ENCODE measurements around the gene APBB2. TPM values are rescaled to one million over a fixed set of nuclear protein-coding genes. Genes with fewer than 3 reads are reported as not detected.

Gene APBB2
- total RNA-seq, 1 experiment from 2014 or later, result 49.0 TPM

DNA sequence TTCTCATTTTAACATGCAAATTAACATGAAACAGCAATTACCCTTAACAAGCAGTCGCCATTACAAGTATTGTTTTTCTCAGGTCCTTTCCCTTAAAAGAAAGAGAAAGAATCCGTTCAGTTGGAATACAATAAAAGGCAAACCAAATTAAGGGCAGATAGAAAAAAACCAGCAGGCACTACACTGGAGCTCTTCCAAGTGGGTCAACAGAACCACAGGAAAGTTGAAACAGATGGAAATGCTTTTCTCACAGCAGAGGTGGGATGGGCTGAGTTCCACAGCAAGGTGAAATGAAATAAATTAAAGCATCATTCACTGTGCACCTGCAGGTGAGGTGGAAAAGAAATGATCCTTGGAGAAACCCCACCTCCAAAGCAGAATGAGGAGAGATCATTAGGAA is 102.6 kb downstream of the APBB2 start (continued):
- TF ChIP-seq, protein P1, sequence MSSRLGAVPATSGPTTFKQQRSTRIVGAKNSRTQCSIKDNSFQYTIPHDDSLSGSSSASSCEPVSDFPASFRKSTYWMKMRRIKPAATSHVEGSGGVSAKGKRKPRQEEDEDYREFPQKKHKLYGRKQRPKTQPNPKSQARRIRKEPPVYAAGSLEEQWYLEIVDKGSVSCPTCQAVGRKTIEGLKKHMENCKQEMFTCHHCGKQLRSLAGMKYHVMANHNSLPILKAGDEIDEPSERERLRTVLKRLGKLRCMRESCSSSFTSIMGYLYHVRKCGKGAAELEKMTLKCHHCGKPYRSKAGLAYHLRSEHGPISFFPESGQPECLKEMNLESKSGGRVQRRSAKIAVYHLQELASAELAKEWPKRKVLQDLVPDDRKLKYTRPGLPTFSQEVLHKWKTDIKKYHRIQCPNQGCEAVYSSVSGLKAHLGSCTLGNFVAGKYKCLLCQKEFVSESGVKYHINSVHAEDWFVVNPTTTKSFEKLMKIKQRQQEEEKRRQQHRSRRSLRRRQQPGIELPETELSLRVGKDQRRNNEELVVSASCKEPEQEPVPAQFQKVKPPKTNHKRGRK (CRISPR knock-in tag; IDR thresholded peaks at IDR 0.05; ENCODE audit: borderline replicate concordance), result no peak
- no peak for TF ChIP-seq ELF4 (CRISPR knock-in tag; IDR thresholded peaks at IDR 0.05; ENCODE audit: low read depth)
- TF ChIP-seq PREB (CRISPR knock-in tag; IDR thresholded peaks at IDR 0.05; ENCODE audit: borderline replicate concordance), result no peak
- TF ChIP-seq RELA (CRISPR knock-in tag; IDR thresholded peaks at IDR 0.05; ENCODE audit: borderline replicate concordance), result no peak
- TF ChIP-seq RORB (CRISPR knock-in tag; IDR thresholded peaks at IDR 0.05), result no peak
- no peak for TF ChIP-seq SP1 (CRISPR knock-in tag; conservative IDR thresholded peaks at IDR 0.05)
- TF ChIP-seq, protein P2, sequence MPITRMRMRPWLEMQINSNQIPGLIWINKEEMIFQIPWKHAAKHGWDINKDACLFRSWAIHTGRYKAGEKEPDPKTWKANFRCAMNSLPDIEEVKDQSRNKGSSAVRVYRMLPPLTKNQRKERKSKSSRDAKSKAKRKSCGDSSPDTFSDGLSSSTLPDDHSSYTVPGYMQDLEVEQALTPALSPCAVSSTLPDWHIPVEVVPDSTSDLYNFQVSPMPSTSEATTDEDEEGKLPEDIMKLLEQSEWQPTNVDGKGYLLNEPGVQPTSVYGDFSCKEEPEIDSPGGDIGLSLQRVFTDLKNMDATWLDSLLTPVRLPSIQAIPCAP (CRISPR knock-in tag; IDR thresholded peaks at IDR 0.05), result no peak
- no peak for TF ChIP-seq ZNF232 (CRISPR knock-in tag; IDR thresholded peaks at IDR 0.05)
- no peak for TF ChIP-seq PRDM15 (CRISPR knock-in tag; IDR thresholded peaks at IDR 0.05)
- no peak for TF ChIP-seq NFATC4 (CRISPR knock-in tag; IDR thresholded peaks at IDR 0.05)
- no peak for TF ChIP-seq GRHL2 (CRISPR knock-in tag; IDR thresholded peaks at IDR 0.05; ENCODE audit: insufficient replicate concordance, severe bottlenecking)
- TF ChIP-seq ZNF396 (CRISPR knock-in tag; IDR thresholded peaks at IDR 0.05; ENCODE audit: borderline replicate concordance), result no peak
- TF ChIP-seq NFE2L1 (CRISPR knock-in tag; IDR thresholded peaks at IDR 0.05), result no peak

DNA sequence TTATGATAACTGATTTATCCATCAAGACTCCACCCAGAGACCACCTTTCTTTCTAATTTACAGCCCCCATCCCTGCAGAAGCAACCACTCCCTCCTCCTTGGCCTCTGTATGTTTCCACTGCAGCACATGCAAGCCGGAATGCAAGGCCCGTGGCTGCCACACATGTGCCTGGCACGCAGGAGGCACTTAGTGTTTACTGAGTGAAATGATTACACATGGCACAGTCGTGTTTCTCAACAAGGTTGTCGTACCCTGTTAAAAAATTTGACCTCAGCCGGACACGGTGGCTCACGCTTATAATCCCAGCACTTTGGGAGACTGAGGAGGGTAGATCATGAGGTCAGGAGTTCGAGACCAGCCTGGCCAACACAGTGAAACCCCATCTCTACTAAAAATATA is 104.3 kb downstream of the APBB2 start:
- H3K4me1 Mint-ChIP-seq, result no peaks in the 10 kb centered on the region
- peaks cover 11% of the 10 kb centered on the region for H3K36me3 Mint-ChIP-seq
- H3K27me3 Mint-ChIP-seq (ENCODE audit: low read depth), result no peaks in the 10 kb centered on the region
- peaks cover 20% of the 10 kb centered on the region for H3K9me3 Mint-ChIP-seq
- no peak overlapping the region for H3K27ac Mint-ChIP-seq
- ATAC-seq (no peak), DNase-seq (ENCODE audit: low spot score) (no peak)
- ChIA-PET POLR2A (no interaction called here), CTCF (no interaction called here)
- TF ChIP-seq EMX1 (CRISPR knock-in tag; IDR thresholded peaks at IDR 0.05) (no peak), E2F5 (CRISPR knock-in tag; IDR thresholded peaks at IDR 0.05) (no peak), HMGA2 (CRISPR knock-in tag; IDR thresholded peaks at IDR 0.05) (no peak), SOX15 (CRISPR knock-in tag; IDR thresholded peaks at IDR 0.05) (no peak)
- TF ChIP-seq, protein P3, sequence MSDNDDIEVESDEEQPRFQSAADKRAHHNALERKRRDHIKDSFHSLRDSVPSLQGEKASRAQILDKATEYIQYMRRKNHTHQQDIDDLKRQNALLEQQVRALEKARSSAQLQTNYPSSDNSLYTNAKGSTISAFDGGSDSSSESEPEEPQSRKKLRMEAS (CRISPR knock-in tag; IDR thresholded peaks at IDR 0.05), result no peak
- no peak overlapping the region for H3K4me3 Mint-ChIP-seq
